OCI-LY7 (cell line): ENCODE measurements around the gene DIAPH2. TPM values are rescaled to one million over a fixed set of nuclear protein-coding genes. Genes with fewer than 3 reads are reported as not detected.

ENCODE experiments used
- BruUV-seq: library from RNA; stranded (reverse); fragments of 400-500 nt; replicated peaks from 2 replicates; lab custom pipeline; 2021; lab: Mats Ljungman, UMichigan
- CTCF ChIA-PET: fragments of 300-600 bp; sonication (Branson Sonifier 250); formaldehyde crosslinking; loops from one replicate; lab custom pipeline; 2022; ENCODE audit warnings: antibody characterized with exemption; ENCODE audit not compliant: unreplicated experiment; lab: Charles Lee
- POLR2A ChIA-PET: fragments of 300-600 bp; sonication (Branson Sonifier 250); formaldehyde crosslinking; loops from one replicate; lab custom pipeline; 2022; ENCODE audit warnings: antibody characterized with exemption; lab: Charles Lee
- DNase-seq: peaks from one replicate; pipeline ENCODE4 v3.0.0-alpha.2; 2015; ENCODE audit warnings: low spot score
- H2AFZ ChIP-seq: fragments of 200-600 bp; sonication (generic), shearing (Covaris generic); 2 replicates; pipeline ENCODE4 v1.6.1; 2014; ENCODE audit warnings: mild to moderate bottlenecking, antibody characterized with exemption, low read length, moderate library complexity
- H3K27ac ChIP-seq: fragments of 200-600 bp; sonication (generic); 2 replicates; pipeline ENCODE4 v1.5.1; 2014; ENCODE audit warnings: mixed run types, low read depth, mild to moderate bottlenecking, moderate library complexity, low read length, inconsistent platforms; ENCODE audit not compliant: poor library complexity, severe bottlenecking
- H3K36me3 ChIP-seq: fragments of 200-600 bp; sonication (generic); 2 replicates; pipeline ENCODE4 v1.6.1; 2014; ENCODE audit warnings: mild to moderate bottlenecking, antibody characterized with exemption, low read length, moderate library complexity, mixed read lengths; ENCODE audit not compliant: insufficient read depth
- H3K4me1 ChIP-seq: fragments of 200-600 bp; sonication (generic); 2 replicates; pipeline ENCODE4 v1.5.1; 2014; ENCODE audit warnings: mild to moderate bottlenecking, low read length; ENCODE audit not compliant: insufficient read depth, poor library complexity, severe bottlenecking
- H3K4me2 ChIP-seq: fragments of 200-600 bp; sonication (generic); 2 replicates; pipeline ENCODE4 v1.6.1; 2014; ENCODE audit warnings: mild to moderate bottlenecking, low read length
- H3K4me3 ChIP-seq: fragments of 200-600 bp; sonication (generic); 2 replicates; pipeline ENCODE4 v1.5.1; 2014; ENCODE audit warnings: mild to moderate bottlenecking, low read depth, low read length; ENCODE audit not compliant: poor library complexity, severe bottlenecking
- H3K79me2 ChIP-seq: fragments of 200-600 bp; sonication (generic); 2 replicates; pipeline ENCODE4 v1.6.1; 2016; ENCODE audit warnings: low read depth, mild to moderate bottlenecking, low read length, moderate library complexity, mixed read lengths; ENCODE audit not compliant: insufficient read depth
- H3K9me2 ChIP-seq: fragments of 200-600 bp; sonication (generic); 2 replicates; pipeline ENCODE4 v1.6.1; 2016; ENCODE audit warnings: mild to moderate bottlenecking, low read length, mixed read lengths; ENCODE audit not compliant: insufficient read depth
- H3K9me3 ChIP-seq: fragments of 200-600 bp; sonication (generic); 2 replicates; pipeline ENCODE4 v1.6.1; 2014; ENCODE audit warnings: mild to moderate bottlenecking, mixed run types, low read length, mixed read lengths
- H4K20me1 ChIP-seq: fragments of 200-600 bp; sonication (generic); 2 replicates; pipeline ENCODE4 v1.6.1; 2014; ENCODE audit warnings: mild to moderate bottlenecking, antibody characterized with exemption, low read length, moderate library complexity, mixed read lengths; ENCODE audit not compliant: insufficient read depth
- CTCF ChIP-seq: fragments of 200-600 bp; sonication (generic); conservative IDR thresholded peaks from 2 replicates; pipeline ENCODE4 v1.5.1; 2014; ENCODE audit warnings: mild to moderate bottlenecking, antibody characterized with exemption, low read length, moderate library complexity, mixed read lengths
- EZH2phosphoT487 ChIP-seq: fragments of 200-600 bp; sonication (generic); IDR thresholded peaks from 2 replicates; pipeline ENCODE4 v1.6.1; 2018; ENCODE audit warnings: low read depth, borderline replicate concordance, mild to moderate bottlenecking, mixed run types, antibody characterized with exemption, low read length, moderate library complexity, mixed read lengths
- intact Hi-C: fragments of 100-400 bp; cut with micrococcal nuclease; formaldehyde crosslinking; loops from one replicate; pipeline ENCODE4 v1.10.0; 2022; ENCODE audit not compliant: unreplicated experiment
- total RNA-seq, 2 experiments: library from RNA; depleted of rRNA in 1 of 2; stranded (reverse); fragments of >200 nt in 1 of 2; shearing (Covaris generic) in 1 of 2; gene quantifications; 2 replicates each; pipeline ENCODE4 v1.2.3, GENCODE V29; 2014 to 2022

The DIAPH2 gene
- total RNA-seq, 2 experiments from 2014 or later: 21.3 to 21.5 TPM

DNA sequence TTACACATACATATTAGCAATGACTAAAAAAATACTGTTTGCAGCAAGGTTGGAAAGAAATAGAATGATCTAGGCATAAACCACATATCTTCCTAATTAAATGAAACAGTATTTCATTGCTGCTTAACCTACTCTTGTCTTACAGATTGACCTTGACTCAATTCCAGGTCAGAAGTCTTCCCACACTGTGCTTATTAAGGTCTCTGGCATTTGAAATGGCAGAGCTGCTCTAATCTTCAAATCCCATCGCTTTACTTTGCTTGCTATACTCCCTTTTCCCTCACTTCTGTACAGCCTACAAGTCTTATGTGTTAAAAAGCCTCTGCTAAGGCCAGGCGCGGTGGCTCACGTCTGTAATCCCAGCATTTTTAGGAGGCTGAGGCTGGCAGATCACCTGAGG, 623.5 kb downstream of the DIAPH2 start:
- Histone ChIP-seq H3K9me2 (no peaks in the 10 kb centered on the region), H3K4me3 (no peak overlapping the region), H3K27ac (no peak overlapping the region), H3K4me2 (no peak overlapping the region), H2AFZ (no peak overlapping the region), H3K79me2 (no peaks in the 10 kb centered on the region), H4K20me1 (no peaks in the 10 kb centered on the region), H3K4me1 (no peaks in the 10 kb centered on the region), H3K9me3 (no peaks in the 10 kb centered on the region), H3K36me3 (no peaks in the 10 kb centered on the region)
- CTCF ChIA-PET: no interaction called here
- POLR2A ChIA-PET: no interaction called here
- intact Hi-C loops: no loop called here
- no peak for DNase-seq
- TF ChIP-seq CTCF (no peak), EZH2phosphoT487 (no peak)
- no TSS peak for BruUV-seq

- Histone ChIP-seq H3K27ac (no peak overlapping the region), H3K4me2 (no peak overlapping the region), H3K79me2 (no peaks in the 10 kb centered on the region), H4K20me1 (no peaks in the 10 kb centered on the region), H3K4me1 (no peaks in the 10 kb centered on the region), H3K9me3 (no peaks in the 10 kb centered on the region), H2AFZ (no peak overlapping the region), H3K4me3 (no peak overlapping the region), H3K36me3 (no peaks in the 10 kb centered on the region), H3K9me2 (no peaks in the 10 kb centered on the region)
- ChIA-PET POLR2A (interaction anchor here (0.5 kb wide), 1 partner anchor 8 kb away, joined by 4 read pairs; no protein-coding TSS in a partner anchor), CTCF (no interaction called here)
- BruUV-seq: no TSS peak
- intact Hi-C loops: no loop called here
- TF ChIP-seq EZH2phosphoT487: no peak
- no peak for TF ChIP-seq CTCF
- no peak for DNase-seq
Observed at GRCh38 chrX:97309487-97310116, 625.0 kb downstream of the DIAPH2 start.

- POLR2A ChIA-PET: interaction anchor here (0.5 kb wide), 1 partner anchor 9 kb away, joined by 4 read pairs; no protein-coding TSS in a partner anchor
Observed at GRCh38 chrX:97310373-97310772, 625.7 kb downstream of the DIAPH2 start.

More at GRCh38 chrX:97310373-97310772, 625.7 kb downstream of the DIAPH2 start:
- no TSS peak for BruUV-seq
- Histone ChIP-seq H3K4me2 (no peak overlapping the region), H3K4me1 (no peaks in the 10 kb centered on the region), H3K27ac (no peak overlapping the region), H3K4me3 (no peak overlapping the region), H3K9me3 (no peaks in the 10 kb centered on the region), H4K20me1 (no peaks in the 10 kb centered on the region), H3K9me2 (no peaks in the 10 kb centered on the region), H2AFZ (no peak overlapping the region), H3K79me2 (no peaks in the 10 kb centered on the region), H3K36me3 (no peaks in the 10 kb centered on the region)
- CTCF ChIA-PET: no interaction called here
- intact Hi-C loops: no loop called here
- TF ChIP-seq EZH2phosphoT487 (no peak), CTCF (no peak)
- DNase-seq: no peak
